ENCODE measurements around the gene ITPR2.

ITPR2 gene

DNA sequence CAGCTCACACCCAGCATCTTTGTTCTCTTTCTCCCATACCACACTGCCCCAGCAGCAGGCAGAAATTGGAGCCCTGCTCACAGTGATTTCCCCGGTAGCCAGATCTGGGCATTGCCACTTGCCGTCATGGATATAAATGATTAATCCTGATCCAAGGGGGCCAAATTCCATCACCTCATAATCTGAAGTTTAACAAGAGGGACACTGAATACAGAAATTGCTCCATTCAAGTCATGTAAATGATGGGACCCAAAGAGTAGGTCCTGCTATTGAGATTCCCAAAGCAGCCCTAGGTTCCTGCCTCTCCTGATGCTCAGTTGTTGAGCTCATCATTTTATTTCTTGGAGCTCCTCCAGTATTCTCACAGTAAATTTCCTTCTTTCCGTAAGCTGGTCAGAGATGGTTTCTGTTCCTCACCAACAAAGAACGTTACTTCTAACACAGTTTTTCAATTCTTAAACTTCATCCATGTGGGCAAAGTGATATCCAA lies 11.7 kb downstream of the ITPR2 start:
- DNase-seq: no peak

DNA sequence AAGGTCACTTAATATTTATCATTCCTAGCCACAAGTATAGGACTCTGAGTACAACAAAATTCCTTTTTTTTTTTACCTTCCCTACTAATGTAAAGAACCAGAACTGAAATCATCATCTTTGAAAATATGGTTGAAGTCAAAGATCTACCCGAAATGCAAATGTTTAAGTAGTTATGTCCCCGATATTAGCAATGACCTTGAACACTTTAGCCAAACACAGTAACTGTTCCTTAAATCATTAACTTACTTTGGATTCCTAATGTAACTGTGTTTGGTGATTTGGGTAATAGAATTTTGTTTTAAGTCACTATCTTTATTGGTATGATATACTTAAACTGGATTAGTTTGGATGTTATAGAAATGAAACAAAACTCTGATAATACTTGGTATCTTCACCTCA lies 14.4 kb downstream of the ITPR2 start:
- DNase-seq: no peak

DNA sequence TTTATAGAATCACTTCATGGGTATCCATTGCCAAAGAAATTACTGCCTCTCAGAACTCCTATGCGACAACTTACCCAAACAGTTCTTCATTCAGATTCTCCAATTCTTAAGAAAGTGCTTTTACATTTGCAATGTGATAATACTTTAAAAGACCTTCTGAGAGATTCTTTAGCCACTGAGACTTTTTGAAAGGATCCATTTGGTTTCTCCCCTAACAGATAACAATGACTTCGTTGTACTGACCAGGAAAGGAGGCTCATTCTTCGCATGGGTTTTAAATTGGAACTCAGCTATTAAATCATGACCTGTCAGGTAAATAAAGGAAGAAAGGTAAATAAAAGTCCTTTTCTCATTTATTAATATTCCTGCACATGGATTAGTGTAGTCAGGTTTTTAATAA lies 14.8 kb downstream of the ITPR2 start:
- no peak for DNase-seq

DNA sequence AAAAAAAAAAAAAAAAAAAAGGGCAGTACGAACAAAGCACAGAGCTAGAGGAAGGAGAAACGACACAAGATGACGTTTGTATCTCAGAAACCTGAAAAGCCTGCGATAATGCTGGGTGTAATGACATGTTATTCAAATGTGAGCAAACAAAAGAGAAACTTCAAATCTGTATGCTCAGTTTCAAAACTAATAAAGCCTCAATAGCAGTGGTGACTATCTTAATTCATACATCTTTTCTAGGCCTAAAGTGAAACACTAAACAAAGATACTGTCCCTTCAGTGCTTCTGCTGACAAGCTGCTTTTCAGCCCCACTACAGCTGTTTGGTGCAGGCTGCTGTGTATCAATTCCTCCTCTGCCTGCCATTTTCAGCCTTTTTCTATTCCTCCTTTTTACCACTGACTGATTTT lies 15.8 kb downstream of the ITPR2 start:
- no peak for DNase-seq

GRCh38 chr12:26813812-26814211 lies 19.2 kb downstream of the ITPR2 start:
- no peak for DNase-seq

DNA sequence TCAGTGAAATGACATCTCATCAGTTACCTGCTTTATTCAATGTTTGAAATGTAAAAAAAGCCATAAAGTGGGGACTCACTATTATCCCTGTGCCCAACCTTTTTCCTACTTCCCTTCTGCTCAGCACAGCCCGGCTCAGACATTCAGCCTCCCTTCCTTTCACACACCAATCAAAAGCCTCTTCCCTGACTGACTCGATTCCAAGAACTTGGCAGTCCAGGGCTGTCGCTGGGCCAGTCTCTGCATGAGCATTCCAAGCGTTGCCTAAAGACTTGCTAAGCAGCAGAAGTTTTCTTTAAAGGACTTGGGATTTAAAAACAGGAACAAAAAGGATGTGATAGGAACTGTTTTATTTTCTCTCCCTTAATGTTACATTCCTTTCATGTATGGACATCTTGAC lies 22.7 kb downstream of the ITPR2 start:
- no peak for DNase-seq

DNA sequence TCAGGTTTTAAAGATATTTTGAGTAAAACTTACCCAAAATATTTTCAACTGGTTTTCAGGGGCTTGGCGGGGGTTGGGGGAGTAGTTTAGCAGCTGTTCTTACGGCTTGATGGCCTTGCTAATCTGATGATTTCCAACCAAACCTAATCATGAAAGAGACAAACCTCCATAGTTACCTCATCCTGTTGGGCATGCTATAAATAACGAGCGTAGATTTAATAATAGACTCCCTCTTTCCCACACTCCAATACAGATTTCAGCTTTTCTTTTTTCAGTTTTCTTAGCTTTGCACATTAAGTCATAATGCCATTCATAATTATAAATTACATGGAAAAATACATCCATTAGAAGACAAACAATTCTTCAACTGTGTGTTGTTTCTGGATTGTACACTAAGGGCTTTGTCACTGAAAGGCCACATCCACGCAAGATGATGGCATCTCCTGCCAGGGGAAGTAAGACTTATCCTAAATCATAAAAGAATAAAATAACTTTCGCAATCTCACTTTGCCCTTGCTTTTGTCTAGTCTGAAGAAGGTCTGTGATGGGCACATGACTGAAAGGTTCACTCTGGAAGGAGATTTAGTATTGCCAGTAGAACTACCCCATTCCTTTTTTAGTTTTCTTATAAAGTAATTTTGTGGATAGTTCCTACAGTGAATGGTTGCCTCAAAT lies 23.2 kb downstream of the ITPR2 start:
- no peak for DNase-seq

DNA sequence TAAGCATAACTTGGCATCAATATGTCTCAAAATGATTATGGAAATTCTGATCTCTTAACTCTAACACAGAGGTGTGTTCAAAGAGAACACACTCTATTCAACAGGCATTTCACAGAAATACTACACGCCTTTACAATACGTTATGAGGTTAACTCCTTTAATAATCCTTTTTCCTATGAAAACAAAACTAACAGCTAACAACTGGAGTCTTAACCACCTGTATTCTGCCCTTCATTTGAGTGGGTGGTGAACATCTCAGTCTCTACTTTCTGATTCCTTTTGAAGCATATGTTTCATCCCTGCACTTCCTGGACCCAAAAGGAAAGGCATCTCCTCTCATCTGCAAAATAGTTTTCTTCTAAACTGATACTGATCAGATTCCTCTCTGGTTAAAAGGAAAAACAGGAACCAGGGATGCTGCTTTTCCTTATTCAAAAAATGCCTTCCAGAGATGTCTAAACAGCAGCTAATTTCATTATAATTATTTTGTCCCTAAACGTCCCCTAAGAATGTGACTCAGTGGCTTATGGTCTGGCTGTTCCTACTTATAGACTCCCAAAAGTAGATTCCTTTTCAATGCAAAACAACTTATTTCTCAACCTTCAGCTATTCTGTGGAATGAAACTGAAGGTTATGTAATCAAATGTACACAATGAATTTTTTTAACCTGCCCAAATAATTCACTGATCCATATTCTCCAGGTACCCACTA lies 24.1 kb downstream of the ITPR2 start:
- DNase-seq: no peak

- no peak for DNase-seq
These were observed 25.7 kb downstream of the ITPR2 start for GRCh38 chr12:26807292-26807691.

DNA sequence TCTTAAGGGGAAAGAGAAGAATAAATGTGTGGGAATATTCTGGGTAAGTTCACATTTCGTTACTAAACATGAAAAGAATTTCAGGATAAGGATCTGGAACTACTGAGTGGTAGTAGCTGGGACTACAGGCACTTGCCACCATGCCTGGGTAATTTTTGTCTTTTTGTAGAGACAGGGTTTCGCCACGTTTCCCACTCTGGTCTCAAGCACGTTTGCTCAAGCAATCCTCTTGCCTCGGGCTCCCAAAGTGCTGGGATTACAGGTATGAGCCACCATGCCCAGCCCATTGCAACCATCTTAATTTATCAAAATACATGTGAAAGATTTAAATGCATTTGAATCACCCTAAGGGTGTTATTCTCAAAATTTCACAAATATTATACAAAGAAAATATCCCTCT lies 26.4 kb downstream of the ITPR2 start:
- no peak for DNase-seq

DNA sequence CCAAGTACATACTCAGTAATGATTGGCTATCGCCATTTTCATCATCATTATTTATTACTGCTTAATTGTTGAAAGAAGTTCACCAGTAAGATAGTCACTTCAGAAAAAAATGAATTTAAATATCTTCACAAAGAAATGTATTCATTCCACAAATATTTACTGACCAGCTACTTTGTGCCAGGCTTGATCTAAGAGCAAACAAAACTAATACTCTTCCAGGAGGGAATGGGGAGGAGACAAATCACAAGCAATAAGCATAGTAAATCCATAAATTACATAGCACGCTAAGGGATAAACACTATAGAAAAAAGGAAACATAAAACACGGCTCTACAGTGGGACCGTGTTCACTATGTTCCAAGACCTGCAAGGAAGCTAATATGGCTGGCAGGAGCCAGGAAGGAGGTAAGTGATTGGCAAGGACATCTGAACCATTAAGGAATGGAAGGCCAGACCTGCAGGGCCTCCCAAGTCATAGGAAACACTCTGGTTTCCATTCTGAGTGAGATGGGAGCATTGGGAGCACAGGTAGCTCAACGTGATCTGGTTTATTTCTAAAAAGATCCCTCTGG lies 27.5 kb downstream of the ITPR2 start:
- DNase-seq: no peak

- DNase-seq: no peak
These were observed 29.4 kb downstream of the ITPR2 start for GRCh38 chr12:26803552-26803951.

DNA sequence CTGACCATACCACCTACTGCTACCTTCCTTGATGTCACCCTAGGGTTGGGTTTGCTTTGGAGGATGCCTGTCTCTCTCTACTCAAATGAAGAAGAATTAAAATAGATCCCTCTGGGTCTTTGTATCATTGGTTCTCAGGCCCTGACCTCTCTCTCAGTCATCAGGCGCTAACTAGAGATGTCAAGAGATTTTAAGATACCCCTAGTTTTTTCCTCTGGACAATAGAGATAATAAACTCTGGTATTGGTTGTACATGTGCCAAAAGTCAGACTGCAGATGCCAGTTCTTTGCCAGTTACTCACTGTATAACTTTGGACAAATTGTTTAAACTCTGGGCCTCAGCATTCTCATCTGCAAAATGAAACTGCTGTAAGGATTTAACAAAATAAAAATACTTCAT lies 31.5 kb downstream of the ITPR2 start:
- DNase-seq: no peak

- no peak for DNase-seq
These were observed 32.1 kb downstream of the ITPR2 start for GRCh38 chr12:26800858-26801257.

DNA sequence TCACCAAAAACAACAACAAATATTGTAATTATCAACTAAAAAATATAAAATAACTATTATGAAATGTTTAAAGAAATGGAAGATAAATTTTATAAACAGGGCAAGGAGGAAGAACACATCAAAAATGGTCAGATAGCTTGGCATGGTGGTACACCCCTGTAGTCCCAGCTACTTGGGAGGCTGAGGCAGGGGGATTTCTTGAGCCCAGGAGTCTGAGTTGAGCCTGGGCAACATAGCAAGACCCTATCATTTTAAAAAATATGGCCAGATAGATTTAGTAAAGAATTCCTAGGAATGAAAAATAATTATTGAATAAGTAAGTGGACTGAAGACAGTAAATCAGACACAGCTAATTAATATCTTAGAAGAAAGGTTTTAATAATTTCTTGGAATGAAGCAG lies 32.6 kb downstream of the ITPR2 start:
- DNase-seq: no peak

GRCh38 chr12:26799741-26800140 lies 33.3 kb downstream of the ITPR2 start:
- DNase-seq: no peak

GRCh38 chr12:26798640-26799039 lies 34.4 kb downstream of the ITPR2 start:
- DNase-seq: no peak

DNA sequence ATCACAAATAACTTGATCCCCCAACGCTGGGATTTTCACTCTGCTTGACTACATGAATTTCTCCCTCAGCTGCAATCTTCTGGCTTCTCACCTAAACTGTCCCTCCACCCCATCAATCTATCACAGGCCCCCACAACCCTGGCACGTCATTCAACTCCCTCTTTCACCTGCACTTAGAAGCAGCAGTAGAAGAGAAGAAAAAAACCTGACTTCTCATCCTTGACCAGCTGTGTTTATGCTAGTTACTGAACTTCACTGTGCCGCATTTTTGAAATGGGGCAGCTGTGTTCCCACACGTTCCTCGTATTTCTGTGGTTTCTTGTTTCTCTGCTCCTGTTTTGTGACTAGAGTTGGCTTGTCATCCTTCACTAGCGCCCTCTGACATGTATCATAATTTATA lies 35.0 kb downstream of the ITPR2 start:
- no peak for DNase-seq

DNA sequence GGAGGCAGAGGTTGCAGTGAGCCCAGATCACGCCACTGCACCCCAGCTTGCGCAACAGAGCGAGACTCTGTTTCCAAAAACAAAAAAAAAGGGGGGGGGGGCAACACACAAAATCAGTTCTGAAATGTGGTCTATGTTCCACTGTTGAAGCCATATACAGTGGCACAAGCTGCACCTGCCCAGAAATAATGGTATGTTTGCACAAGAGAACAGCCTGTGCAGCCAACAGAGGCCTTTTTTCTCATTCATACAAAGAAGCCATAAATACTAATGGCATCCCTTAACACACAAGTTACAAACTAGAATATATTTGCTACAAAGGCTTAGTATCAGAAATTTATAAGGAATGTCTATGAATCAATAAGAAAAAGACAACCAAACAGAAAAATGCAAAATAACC lies 37.1 kb downstream of the ITPR2 start:
- DNase-seq: no peak

DNA sequence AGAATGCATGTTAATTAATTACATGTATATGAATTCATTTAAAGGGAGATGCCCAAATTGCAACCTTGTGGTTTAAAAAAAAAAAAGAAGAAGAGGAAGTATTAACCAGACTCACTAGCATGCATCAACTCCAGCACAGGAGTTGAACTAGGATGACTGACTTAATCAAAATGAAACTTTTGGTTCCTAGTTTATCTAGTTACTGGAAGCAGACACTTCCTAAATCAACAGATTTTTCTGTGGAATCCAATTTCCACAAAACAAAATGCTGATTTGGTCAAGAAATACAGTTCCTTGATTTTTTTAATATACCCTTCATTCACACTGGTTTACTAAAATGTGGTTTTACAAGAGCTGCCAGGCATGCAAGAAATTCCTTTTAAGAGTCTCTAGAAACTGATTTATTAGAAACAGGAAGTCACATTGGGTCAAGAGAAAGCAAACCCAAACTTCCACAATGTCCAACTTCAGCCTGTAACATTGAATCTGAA lies 41.6 kb downstream of the ITPR2 start:
- no peak for DNase-seq

DNA sequence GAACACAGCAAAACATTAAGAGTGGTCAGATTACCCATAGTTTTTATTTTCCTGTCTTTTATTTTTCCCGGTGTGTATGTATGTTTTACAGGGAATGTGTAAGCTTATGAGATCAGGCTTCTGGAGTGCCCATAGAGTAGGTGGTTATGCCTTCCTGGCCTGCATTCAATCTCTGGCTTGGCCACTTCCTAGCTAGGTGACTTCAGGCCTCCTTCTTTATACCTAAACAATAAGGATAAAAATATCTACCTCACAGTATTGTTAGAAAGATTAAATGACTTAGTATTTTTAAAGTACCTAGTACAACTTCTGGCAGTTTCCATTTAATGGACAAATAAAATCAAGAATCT lies 42.4 kb downstream of the ITPR2 start:
- DNase-seq: no peak

DNA sequence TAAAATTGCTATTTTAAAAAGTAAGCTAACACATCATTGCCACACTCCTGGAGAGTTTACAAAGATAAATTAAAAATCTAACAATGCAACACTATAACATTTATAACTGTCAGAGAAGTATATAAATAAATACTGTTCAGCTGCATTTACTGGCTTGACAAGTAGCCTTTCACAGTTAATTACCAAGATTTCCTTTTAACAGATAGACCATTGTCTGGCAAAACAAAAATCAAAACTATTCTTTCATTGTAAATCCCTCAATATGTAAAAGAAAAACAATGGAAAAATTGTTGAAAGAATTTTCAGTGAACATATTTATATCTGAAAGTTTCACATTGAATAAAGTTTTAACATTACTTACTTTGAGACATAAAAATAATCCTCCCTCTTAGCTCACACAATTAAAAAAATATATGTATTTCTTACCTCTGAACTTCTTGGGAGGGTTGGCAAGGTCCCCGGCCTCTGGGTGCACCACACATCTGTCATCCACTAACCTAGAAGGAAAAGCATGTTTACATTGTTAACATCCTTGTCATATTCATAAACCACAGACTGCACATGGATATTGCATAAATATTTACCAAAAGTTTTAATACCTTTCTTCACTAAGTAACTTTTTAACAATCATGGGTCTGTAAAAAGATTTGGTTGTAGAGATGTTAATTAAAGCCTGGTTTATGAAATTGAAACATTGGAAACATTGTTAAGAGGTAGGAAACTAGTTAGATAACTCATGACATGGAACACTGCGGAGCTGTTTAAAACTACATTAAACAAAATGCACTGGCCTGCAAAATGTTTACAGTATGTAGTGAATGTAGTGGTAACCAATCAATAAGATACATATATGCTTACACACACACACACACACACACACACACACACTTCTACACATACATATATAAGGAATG lies 43.0 kb downstream of the ITPR2 start:
- no peak for DNase-seq

DNA sequence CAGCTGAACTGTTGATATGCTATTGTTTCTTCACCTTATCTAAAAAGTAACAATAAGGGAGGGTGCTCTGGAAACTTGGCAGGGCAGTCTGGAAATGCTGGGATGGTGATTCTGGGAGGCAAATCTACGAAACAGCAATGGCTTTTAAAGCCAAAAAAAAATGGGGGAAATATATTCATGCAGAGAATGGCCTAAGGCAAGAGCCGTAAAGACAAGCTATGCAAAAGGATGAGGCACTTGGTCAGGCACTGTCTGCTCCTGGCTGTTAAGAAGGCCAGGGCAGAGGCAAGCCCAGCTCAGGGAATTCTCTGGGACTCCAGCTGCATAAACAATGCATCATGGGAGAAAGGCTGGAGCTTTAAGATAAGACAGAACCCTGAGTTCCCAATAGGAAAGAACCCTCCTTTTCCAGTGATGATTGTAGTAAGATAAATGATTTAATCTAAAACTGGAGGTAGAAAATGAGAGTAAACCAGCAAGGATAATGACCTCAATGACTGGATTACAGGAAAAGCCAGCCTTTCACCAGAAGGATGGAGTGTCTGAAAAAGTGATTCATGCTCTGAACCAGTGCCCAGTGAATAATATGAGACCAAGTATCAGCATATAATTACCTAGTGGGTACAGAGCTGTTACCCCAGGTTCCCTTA lies 46.0 kb downstream of the ITPR2 start:
- no peak for DNase-seq
